GM13977 (cell line): ENCODE measurements around the gene LRRC3B.

Experiments used
- DNase-seq: peaks from one replicate; pipeline ENCODE4 v3.0.0; 2012; ENCODE audit warnings: low spot score
- CTCF ChIP-seq: IDR thresholded peaks from 2 replicates; pipeline ENCODE4 v1.5.1; 2012; ENCODE audit warnings: mild to moderate bottlenecking, control low read depth; ENCODE audit not compliant: insufficient read depth; ENCODE audit errors: extremely low read depth, missing control alignments
- in situ Hi-C: fragments of 300-500 bp; cut with MboI; formaldehyde crosslinking; loops from one replicate; pipeline ENCODE4 v1.12.0; 2022; ENCODE audit warnings: low sequenced_read_pairs, low pct_unique_long_range_greater_than_20kb, mixed read lengths, inconsistent platforms; ENCODE audit not compliant: unreplicated experiment

LRRC3B gene

GRCh38 chr3:26639339-26639738 lies 16.8 kb downstream of the LRRC3B start:
- in situ Hi-C loops = no loop called here
- no peak for DNase-seq
- no peak for TF ChIP-seq CTCF

- no peak for TF ChIP-seq CTCF
- in situ Hi-C loops = no loop called here
- DNase-seq = no peak
These were observed 24.5 kb downstream of the LRRC3B start for GRCh38 chr3:26647078-26647477.

GRCh38 chr3:26648461-26648860 lies 25.9 kb downstream of the LRRC3B start:
- no peak for TF ChIP-seq CTCF
- in situ Hi-C loops = no loop called here
- no peak for DNase-seq

GRCh38 chr3:26652164-26652563 lies 29.6 kb downstream of the LRRC3B start:
- in situ Hi-C loops = no loop called here
- no peak for TF ChIP-seq CTCF
- DNase-seq = no peak

GRCh38 chr3:26653811-26654425 lies 31.3 kb downstream of the LRRC3B start:
- DNase-seq = no peak

GRCh38 chr3:26655231-26655630 lies 32.7 kb downstream of the LRRC3B start:
- DNase-seq = no peak
- in situ Hi-C loops = no loop called here
- no peak for TF ChIP-seq CTCF

More at GRCh38 chr3:26653811-26654425, 31.3 kb downstream of the LRRC3B start:
- in situ Hi-C loops = no loop called here
- TF ChIP-seq CTCF = no peak

GRCh38 chr3:26657348-26657976 lies 34.9 kb downstream of the LRRC3B start:
- in situ Hi-C loops = no loop called here
- TF ChIP-seq CTCF = no peak
- no peak for DNase-seq
